Activated CD4-positive, alpha-beta T cell treated with anti-CD3 and anti-CD28 coated beads, Interleukin-2, Interleukin-4, amounts not matched to agents 100 ng/mL and 50 ng/mL, durations not matched to agents 16 hours and 8 hours (primary cell): ENCODE data around the gene POLN.

Experiments used
- DNase-seq: peaks from one replicate; pipeline ENCODE4 v3.0.0-alpha.2; 2020; ENCODE audit warnings: low spot score

Gene POLN

GRCh38 chr4:2263926-2264321 lies 22.0 kb upstream of the POLN start:
- DNase-seq, result no peak

DNA sequence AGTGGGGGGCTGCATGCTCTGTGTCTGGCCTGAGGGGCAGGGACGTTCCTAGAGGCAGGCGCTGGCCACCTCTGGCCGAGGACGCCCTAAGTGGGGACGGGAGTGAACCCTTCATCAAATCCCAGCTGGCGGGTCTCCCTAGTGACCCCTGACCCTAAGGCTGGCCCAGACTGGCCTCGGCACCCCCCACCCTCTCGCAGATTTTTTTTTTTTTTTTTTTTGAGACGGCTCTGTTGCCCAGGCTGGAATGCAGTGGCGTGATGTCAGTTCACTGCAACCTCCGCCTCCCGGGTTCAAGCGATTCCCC lies 21.0 kb upstream of the POLN start:
- DNase-seq, result no peak

DNA sequence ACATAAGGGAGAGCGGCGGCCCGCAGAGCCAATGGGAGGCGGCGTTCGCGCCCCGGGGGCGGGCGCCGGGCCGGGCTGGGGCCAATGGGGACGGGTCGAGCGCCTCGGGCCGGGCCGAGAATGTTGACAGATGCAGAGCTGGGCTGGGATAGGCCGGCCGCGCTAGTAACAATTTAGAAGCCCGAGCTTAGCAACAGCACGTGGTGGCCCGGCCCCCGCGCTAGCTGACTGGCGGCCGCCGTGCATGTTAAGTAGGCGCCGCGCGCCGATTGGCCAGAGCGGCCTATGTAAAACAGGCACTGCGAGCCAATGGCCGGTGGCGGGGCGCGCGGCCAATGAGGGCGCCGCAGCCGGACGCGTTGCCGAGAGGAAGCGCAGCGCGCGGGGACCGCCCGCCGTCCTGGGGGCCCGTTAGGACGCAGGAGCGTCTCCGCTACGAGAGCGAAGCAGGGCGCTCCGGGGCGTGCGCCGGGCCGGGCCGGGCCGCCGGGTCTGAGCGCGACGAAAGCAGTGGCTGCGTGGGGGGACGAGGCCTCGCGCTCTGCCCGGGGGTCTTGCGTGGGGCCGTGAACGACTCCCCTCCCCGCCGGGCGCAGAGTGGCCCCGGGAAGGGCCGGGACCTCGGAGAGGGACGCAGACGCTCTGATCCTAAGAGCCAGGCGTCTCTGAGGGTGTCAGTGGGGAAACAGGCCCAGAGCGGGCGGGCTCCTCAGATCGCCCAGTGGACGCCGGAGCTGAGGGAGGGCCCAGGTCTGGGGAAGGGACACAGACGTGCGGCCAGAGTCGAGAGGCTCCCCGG lies 20.4 kb upstream of the POLN start:
- peak; percentile 98 for DNase-seq

GRCh38 chr4:2261853-2262144 lies 19.9 kb upstream of the POLN start, which contains the start of gene MXD4:
Gene MXD4 (minus strand): TSS chr4:2262109. CDS start chr4:2261980, 129 bp downstream.
- no peak for DNase-seq

DNA sequence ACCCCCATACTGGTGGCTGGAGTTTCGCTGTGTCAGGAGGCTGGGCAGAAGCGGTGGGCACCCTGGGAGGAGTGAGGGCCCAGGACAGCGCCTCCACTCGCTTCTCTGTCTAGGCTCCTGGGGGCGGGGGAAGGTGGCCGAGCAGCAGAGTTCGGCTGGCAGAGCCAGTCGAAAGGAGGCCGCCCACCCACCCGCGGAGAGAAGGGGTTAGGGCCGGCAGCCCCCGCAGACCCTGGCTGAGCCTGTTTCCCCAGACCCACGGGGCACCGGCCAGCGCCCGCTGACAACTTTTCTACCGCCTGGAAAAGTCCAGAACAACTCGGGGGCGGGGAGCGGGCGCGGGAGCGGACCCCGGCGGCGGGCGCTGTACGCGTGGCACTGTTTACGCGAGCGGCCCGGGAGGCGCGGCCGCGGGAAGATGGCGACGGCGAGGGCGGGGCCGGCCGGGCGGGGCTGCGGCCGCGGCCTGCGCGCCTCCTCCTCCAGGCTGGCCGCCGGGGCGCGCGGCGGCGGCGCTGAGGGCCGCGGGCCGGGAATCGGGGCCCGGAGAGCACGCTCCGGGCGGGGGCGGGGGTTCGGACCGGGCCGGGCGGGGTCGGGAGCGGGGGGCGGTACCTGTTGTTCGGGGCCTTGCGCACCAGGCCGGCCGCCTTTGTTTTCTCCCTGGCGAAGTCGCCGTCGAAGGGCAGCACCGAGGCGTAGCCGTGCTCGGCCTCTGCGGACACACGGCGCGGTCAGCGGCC lies 19.4 kb upstream of the POLN start:
- peak; percentile 26 for DNase-seq

GRCh38 chr4:2260344-2261109 lies 18.6 kb upstream of the POLN start:
- no peak for DNase-seq

- DNase-seq, result no peak
Measured at GRCh38 chr4:2259541-2260343, 17.8 kb upstream of the POLN start.

DNA sequence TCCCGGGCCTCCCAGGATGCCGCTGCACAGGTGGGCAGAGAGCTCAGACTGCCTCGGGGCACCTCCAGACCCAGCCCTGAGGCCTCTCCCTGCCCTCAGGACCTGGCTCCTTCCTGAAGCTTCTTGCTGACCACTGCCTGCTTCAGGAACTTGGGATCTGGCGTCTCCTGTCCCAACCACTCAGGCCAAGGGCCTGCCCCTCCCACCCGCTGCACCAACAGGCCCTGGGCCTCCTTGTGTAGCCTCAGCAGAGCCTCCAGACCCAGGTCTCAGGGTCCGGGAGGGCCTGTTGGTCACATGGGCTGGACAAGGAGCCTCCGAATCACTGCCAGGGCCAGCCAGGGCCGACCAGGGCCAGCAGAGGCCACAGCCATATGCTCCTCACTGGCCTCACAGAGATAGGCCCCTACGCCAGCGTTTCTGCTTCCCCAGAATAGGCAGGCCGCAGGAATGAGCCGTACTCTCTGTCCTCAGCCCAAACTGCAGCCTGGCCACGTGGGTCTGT lies 17.2 kb upstream of the POLN start:
- no peak for DNase-seq

DNA sequence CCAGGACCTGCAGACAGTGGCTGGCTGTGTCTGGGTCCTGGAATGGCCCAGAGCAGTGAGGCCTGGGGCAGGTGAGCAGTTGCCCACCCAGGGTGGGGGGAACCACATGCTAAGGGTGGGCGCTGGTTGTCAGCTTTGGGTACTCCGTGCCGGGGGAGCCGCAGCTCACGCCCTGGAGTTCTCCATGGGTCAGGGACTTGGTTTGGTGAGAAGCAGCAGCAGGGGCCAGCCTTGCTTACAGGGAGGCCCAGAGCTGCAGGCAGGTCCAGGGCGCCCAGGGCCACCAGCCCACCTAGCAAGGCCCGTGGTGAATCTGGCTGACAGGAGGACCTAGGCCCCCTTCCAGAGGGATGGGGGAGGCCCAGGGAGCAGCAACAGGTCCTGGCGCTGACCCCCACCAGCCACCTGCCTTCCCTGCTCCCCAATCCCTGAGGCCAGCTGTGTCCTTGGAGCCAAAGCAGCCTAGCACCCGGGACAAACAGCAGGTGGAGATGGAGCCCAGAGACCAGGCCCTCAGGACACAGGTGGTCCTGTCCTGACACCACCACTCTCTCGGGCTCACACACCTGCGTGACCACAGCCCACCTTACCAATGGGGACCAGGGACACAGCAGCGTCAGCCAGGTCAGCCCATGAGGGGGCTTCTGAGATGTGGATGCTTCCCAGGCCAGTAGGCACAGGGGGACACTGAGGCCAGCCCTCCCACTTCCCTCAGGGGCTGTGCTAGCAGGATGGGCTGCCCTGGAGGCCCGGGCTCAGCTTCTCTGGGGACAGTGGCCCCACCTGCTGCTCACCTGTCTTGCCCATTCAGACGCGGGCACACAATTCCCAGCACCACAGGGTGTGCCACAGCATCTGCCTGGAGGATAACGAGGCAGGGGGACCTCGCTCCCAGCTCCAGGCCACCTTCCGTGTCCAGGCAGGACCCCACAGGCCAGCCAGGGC lies 16.4 kb upstream of the POLN start:
- DNase-seq, result no peak

- no peak for DNase-seq
Measured at GRCh38 chr4:2257361-2258081, 15.6 kb upstream of the POLN start.

DNA sequence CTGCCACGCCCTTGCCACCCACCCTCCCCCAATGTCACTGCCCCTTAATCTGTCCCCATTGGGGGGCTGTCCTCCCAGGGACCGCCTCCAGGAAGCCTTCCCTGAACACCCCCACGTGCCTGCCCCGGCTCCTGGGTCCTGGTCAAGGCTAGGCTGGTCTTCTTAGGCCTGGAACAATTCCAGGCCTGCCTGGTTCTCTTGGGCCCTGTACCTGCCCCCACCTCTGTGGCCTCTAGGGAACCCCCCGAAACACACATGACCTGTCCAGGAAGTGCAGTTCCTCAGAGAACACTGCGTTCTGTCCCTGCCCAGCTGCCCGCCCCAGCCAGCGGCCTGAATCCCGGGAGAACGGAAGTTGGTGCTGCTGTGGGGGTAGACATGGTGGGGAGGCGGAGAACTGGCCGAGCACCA lies 14.9 kb upstream of the POLN start:
- no peak for DNase-seq

DNA sequence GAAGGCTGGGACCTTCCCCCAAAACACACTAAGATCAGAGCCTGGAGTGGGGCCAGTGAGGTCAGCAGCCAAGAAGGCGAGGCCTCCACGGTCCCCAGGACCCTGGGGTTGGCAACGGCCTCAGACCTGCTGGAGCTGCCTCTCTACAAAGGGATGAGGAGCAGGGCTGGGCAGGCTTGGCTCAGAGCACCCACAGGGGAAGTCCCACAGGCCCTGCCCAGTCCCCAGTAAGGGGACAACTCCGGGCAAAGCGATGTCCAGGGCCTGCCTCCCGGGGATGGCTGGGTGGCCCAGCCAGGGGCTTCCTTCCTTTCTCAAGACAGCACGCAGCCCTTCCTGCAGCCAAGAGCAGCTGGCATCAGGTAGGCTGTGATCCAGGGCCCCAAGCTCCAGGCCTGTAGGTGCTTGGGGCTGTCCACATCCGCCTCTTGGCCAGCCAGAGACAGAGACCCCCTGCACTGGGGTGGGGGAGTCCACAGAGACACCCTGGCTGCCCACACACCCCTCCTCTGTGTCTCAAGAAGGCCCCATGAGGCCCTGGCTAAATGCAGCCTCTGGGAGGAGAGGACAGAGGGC lies 14.3 kb upstream of the POLN start:
- no peak for DNase-seq

DNA sequence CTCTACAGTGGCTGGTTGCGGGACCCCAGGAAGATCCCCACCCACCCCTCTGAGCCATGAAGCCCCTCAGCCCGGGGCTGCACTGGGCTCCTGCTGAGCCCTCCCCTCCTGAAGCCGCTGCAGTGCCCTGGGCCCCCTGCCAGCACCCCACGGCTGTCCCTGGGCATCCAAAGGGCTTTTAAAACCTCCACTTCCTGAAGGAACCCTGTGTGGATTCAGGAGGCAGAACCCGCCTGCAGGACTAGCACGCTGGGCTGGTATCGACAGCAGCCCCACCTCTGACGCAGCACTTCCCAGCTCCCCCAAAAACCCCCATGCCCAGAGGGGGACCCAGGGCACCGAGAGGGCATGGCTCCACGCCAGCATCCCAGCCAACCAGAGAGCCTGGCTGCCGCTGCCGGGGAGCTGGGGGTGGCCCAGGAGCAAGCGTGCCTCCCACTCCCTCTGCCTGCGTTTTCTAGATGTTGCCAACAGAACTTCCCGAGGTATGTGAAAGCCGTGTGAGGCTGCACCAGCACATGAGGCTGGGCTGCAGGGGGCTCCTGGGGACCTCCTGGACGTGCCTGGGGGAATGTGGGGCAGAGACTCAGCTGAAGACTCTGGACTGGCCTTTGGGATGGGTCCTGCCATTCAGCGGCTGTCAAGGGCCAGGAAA lies 13.7 kb upstream of the POLN start:
- no peak for DNase-seq

DNA sequence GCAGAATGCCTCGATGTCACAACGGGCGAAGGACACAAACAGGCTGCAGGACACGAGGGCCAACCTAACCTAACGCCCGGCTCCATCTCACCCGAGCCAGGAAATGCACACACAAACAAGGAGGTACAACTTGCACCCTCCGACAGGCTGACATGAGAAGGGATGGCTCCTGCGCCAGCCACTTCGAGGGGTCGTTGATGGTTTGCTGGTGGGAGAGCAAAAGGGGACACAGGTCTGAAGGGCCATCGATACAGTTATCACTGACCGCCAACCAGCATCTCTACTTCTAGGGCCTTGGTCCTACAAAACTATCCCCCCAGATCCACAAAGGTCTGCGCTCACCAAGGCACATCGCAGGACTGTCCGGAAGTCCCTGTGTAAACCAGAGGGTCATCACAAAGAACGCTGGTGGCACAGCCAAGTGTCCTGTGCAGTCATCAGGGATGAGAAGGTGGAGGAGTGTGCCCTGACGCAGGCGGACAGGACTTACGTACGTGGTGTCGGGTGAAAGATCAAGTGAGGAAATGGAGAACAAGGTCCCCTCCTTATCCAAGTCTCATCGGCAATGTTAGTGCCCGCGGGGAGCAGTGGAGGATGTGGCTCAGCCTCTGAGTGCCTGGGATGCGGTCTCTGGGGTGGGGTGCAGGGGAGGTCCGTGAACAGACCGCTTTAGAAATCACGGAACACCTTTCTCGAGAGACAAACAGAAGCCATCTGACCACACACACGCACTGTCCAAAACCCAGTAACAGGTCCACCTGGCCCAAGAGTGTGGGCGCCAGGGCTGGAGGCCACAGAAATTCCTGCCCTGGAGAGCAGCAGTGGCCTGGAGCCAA lies 13.0 kb upstream of the POLN start:
- DNase-seq, result no peak

DNA sequence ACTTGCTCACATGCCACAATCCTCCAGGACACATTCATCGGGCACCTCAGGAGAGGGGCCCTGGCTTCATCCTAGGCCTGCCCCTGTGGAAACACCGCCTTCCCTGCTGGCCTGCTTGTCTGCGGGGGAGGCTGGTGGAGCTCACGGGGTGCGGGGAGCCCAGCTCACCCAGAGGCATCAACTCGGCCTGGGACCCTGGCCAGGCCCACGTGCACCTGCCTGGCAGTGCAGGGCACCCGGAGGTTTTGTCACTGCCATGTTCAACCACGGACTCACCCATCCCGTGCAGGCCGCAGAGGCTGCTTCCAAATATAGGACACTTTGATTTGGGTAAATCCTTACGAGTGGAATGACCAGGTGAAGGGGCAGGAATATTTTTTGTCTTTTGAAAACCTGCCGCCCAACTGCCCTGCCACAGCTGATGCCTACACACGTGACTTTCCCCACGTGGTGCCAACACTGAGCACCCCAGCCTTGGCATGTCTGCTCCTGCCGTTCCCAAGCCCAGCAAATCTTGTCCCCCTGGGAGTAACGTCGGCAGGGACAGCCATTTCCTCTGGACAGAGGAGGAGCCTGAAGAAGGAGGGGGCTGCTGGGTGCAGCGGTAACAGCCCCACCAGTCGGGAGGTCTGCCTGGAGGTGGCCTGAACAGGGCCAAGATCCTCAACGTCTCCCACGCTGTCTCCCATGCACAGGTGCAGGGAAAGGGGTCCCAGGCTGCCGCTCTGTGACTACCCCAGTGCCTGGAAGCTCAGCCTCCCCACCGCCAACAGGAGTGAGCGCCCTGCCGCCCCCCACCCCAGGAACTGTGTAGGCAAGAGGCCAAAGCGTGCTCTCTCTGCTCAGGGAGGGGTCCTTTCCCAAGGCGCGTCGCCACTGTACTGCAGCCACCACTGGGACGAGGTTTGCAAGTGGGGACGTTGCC lies 11.5 kb upstream of the POLN start:
- no peak for DNase-seq

DNA sequence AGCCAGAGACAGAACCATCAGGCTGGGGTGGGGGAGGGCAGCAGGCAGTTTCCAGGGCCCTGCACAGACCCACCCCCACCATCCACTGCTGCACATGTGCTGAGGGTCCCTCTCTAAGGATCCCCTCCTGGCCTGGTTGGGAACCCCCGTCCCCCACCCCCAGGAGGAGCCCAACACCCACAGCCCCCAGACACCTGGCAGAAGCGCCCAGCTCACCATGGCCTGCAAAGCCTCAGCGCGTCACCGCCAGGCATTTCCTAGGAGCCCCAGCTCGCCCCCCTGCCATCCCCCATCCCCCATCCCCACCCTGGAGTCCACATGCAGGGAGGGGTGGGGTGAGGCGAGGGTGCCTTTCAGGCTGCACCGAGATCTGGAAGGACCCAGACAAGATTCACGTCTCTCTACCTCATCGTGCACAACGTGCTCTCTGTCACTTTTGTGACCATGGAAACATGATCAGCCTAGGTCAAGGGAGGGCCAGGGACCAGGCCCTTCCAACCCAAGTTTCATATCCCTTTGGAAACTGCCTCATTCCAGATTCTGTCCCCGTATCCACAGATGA lies 10.7 kb upstream of the POLN start:
- DNase-seq, result no peak
